HG02885 (cell line): ENCODE results near the gene TENM3.

Experiments
- ATAC-seq: cut with Tn5 transposase; IDR thresholded peaks from one replicate; pipeline ENCODE4 v1.9.1; 2021; ENCODE audit warnings: mild to moderate bottlenecking; ENCODE audit not compliant: unreplicated experiment, poor library complexity

TENM3 gene

GRCh38 chr4:182320092-182320491, 76.9 kb downstream of the TENM3 start:
- ATAC-seq: no peak

GRCh38 chr4:182320580-182320979, 77.4 kb downstream of the TENM3 start:
- ATAC-seq: no peak

GRCh38 chr4:182324282-182324681, 81.1 kb downstream of the TENM3 start:
- no peak for ATAC-seq

GRCh38 chr4:182325397-182325796, 82.2 kb downstream of the TENM3 start:
- no peak for ATAC-seq

- ATAC-seq: no peak
These were observed 82.7 kb downstream of the TENM3 start for GRCh38 chr4:182325848-182326255.

DNA sequence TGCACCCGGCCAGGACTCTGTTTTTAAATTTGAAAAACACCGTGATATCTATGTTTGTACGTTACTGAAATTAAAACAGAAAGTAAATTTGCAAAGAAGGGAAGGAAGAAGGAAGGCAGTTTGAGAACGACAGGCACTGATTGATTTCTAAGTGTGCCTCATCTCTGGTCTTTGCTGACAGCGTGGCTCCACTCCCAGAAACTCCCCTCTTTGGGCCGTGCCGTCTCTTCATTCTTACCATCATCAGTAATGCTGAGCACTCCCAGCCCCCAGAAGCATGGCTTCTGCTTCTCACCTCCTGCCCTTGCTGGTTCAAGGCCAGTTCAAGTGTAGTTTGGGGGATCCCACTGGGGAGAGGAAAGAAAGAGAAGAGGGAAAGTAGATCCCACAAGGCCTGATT, 85.3 kb downstream of the TENM3 start:
- no peak for ATAC-seq

GRCh38 chr4:182337366-182337765, 94.2 kb downstream of the TENM3 start:
- ATAC-seq: no peak

- ATAC-seq: no peak
These were observed 94.9 kb downstream of the TENM3 start for GRCh38 chr4:182338063-182338462.

DNA sequence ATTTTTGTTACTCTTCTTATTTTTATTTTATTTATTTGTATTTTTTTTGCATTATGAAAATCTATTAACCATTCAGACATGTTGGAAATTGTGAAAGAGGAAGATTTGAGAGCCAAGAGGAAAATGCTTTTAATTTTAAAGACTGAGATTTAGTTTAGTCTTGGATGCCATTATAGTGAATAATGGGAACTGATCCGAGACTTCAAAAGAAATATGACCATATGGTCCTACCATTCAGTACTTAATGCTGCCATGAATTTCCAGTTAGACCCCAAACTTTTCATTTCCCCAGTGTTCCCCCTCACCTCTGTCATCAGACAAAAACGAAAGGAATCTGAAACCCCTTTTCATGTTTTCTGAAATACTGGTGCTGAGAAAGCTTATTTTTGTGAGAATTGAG, 95.5 kb downstream of the TENM3 start:
- no peak for ATAC-seq

DNA sequence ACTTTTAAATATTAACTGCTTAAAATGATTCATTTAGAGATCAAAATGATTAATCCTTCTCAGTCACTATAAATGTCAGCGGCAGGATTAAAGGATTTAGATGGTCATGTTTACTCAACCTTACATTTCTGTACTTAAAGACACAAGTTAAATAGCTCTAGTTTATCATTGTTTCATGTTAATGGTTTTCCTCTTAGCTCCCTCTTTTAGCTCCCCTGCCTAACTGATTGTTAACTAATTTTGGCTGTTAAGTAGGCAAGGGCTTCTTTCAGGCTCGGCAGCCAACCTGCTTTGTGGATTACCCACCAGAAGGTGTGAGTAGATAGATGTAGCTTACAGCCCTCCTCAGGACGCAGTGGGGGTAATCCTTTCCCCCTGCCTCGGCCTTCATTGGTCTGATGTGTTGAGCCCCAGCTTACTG, 96.0 kb downstream of the TENM3 start:
- ATAC-seq: no peak

DNA sequence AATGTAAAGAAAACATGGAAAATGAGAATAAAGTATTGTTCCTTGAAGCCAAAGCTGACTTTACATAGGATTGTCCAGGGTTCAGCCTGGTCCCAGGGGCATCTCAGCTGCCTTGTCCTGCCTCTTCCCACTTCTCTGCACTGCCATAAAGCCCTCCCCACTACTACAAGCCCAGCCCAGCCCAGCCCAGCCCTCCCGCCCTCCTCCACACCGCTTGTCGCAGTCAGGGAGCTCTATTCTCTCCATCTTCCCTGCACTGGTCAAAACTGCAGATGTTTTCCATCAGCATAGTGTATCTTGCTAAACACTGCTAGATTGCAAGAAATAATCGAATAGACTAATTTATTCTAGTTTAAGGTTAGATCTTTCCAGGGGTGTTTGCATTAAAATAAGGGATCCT, 100.3 kb downstream of the TENM3 start:
- ATAC-seq: no peak

- ATAC-seq: no peak
These were observed 101.8 kb downstream of the TENM3 start for GRCh38 chr4:182344968-182345367.

DNA sequence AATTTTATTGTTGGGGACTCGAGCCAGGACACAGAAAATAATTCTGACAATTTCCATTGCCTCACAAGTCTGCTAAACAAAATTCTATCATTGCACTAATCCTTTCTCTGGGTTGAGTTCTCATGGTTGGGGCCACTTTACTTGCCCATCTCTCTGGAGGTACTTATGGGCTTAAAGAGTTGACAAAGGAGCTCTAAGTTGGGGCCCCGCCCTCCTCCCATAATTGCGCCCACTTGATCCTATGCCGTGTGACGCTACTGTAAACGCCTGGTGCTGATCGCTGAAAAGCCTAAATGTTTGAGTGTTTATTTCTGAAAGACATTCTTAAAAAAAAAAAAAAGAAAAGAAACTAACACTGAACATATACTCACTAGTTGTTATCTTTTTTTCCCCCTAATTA, 103.0 kb downstream of the TENM3 start:
- ATAC-seq: no peak

- ATAC-seq: no peak
These were observed 103.6 kb downstream of the TENM3 start for GRCh38 chr4:182346675-182347375.

- ATAC-seq: no peak
These were observed 105.7 kb downstream of the TENM3 start for GRCh38 chr4:182348779-182349326.

GRCh38 chr4:182350041-182350440, 106.8 kb downstream of the TENM3 start:
- no peak for ATAC-seq

GRCh38 chr4:182351485-182351884, 108.3 kb downstream of the TENM3 start:
- ATAC-seq: no peak

DNA sequence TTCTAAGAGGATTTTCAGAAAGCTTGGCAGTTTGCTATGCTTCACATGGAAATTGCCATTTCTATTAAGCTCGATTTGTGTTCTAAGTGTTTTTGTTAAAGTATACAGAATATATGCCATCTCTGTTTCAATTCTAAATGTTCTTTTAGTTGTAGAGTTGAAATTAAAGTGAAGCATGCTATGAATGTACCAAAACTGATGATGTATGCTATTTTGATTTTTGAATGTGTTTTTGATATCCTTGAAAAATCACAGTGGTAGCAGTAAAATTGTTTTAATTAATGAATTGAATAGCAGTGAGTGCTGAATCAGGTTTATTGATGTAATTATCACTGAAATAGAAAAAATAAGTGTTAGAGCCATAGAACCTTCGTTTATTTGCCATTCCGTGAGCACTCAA, 110.9 kb downstream of the TENM3 start:
- ATAC-seq: no peak

DNA sequence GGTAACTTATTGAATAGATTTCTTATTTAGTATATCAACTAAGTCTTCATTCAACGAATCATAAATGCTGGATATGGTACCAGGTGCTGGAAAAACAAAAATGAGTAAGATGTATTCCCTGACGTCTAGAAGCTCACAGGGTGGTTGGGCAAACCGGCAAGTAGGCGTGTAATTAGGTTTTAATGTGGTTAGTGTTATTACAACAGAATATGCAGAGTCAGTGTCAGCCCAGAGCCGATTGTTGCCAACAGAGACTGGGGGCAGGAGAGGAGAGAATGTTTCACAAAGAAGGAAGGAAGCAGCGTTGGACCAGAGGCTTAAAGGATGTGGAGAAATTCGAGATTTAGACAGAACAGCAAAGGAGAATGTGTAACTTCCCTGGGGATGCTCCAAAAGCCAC, 111.7 kb downstream of the TENM3 start:
- ATAC-seq: no peak

- no peak for ATAC-seq
These were observed 124.0 kb downstream of the TENM3 start for GRCh38 chr4:182367153-182367552.

DNA sequence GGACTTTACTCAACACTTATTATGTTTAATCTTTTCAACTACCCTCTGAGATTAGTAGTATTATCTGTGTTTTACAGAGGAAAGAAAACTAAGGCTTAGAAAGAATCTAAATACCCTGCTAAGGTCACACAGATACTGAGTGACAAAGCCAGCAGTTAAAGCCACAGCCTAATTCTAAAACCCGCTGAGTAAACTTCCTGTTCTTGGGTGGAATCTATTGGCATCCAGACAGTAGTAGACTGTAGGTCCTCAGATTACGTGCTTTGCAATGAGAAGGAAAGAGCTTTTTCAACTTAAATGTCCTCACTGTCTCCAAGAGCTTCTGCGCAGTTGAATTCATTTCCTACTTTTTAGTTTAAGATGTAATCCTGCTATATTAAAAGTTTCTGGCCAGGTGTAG, 126.0 kb downstream of the TENM3 start:
- no peak for ATAC-seq

DNA sequence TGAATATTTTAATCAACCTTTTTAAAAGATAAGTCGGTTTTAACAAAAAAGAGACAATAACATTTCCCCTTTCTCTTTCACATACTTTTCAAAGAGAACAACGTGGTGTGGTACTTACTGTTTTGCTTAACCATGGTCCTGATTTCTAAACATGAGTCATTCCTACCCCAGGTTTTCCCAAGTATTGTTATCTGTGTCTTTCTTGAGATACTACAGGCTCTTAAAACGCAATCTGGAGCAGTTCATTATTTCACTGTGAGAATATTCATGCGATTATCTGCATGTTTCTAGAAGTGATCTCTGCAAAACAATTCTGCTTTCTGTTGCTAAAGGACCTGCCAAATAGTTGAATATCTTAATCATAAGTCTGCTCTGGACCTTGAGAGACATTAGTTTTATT, 127.3 kb downstream of the TENM3 start:
- no peak for ATAC-seq
